PC-3 (cell line): ENCODE measurements around the gene NCCRP1. TPM values are rescaled to one million over a fixed set of nuclear protein-coding genes. Genes with fewer than 3 reads are reported as not detected.

Experiments
- ATAC-seq: fragments of 200-7000 bp; cut with Tn5 transposase; 2 replicates; pipeline ENCODE4 v1.9.1; 2020; ENCODE audit warnings: mild to moderate bottlenecking, moderate library complexity
- BruUV-seq: library from RNA; stranded (reverse); fragments of 400-500 nt; replicated peaks from 2 replicates; lab custom pipeline; 2021; lab: Mats Ljungman, UMichigan
- CTCF ChIA-PET: fragments of 300-600 bp; sonication (Branson Sonifier 250); formaldehyde crosslinking; loops from one replicate; lab custom pipeline; 2022; ENCODE audit warnings: antibody characterized with exemption; lab: Charles Lee
- POLR2A ChIA-PET: fragments of 300-600 bp; sonication (Branson Sonifier 250); formaldehyde crosslinking; loops from one replicate; lab custom pipeline; 2022; ENCODE audit warnings: antibody characterized with exemption; ENCODE audit not compliant: unreplicated experiment; lab: Charles Lee
- DNase-seq: peaks from one replicate; pipeline ENCODE4 v3.0.0-alpha.2; 2015
- H2AFZ ChIP-seq: fragments of 300-600 bp; sonication (generic); 2 replicates; pipeline ENCODE4 v1.6.0; 2016; ENCODE audit warnings: antibody characterized with exemption, low read length
- H3F3A ChIP-seq: fragments of 300-600 bp; sonication (generic); one replicate; pipeline ENCODE4 v1.6.0; 2017; ENCODE audit warnings: antibody characterized with exemption, low read length, control low read depth, mild to moderate bottlenecking; ENCODE audit not compliant: unreplicated experiment
- H3K27ac ChIP-seq: fragments of 300-600 bp; sonication (generic); 2 replicates; pipeline ENCODE4 v1.5.1; 2016; ENCODE audit warnings: mild to moderate bottlenecking, low read length
- H3K27me3 ChIP-seq: fragments of 300-600 bp; sonication (generic); 2 replicates; pipeline ENCODE4 v1.6.1; 2016; ENCODE audit warnings: low read length, mixed read lengths
- H3K36me3 ChIP-seq: fragments of 300-600 bp; sonication (generic); 2 replicates; pipeline ENCODE4 v1.6.1; 2016; ENCODE audit warnings: low read depth, mixed run types, low read length, mixed read lengths
- H3K4me1 ChIP-seq: fragments of 300-600 bp; sonication (generic); 2 replicates; pipeline ENCODE4 v1.5.1; 2016; ENCODE audit warnings: low read length; ENCODE audit not compliant: insufficient read depth
- H3K4me2 ChIP-seq: fragments of 300-600 bp; sonication (generic); 2 replicates; pipeline ENCODE4 v1.6.0; 2016; ENCODE audit warnings: low read length
- H3K4me3 ChIP-seq: fragments of 300-600 bp; sonication (generic); 2 replicates; pipeline ENCODE4 v1.5.1; 2016; ENCODE audit warnings: mild to moderate bottlenecking, low read length, mixed read lengths
- H3K79me2 ChIP-seq: fragments of 300-600 bp; sonication (generic); 2 replicates; pipeline ENCODE4 v1.6.1; 2017; ENCODE audit warnings: low read length, mixed read lengths
- H3K9ac ChIP-seq: fragments of 300-600 bp; sonication (generic); 2 replicates; pipeline ENCODE4 v1.6.0; 2016; ENCODE audit warnings: mild to moderate bottlenecking, low read length
- H3K9me2 ChIP-seq: fragments of 300-600 bp; sonication (generic); replicated peaks from 2 replicates; pipeline ENCODE4 v1.6.1; 2016; ENCODE audit warnings: mixed run types, low read length, mixed read lengths
- H3K9me3 ChIP-seq: fragments of 300-600 bp; sonication (generic); 2 replicates; pipeline ENCODE4 v1.6.1; 2016; ENCODE audit warnings: low read length, mixed read lengths
- H4K20me1 ChIP-seq: fragments of 300-600 bp; sonication (generic); 2 replicates; pipeline ENCODE4 v1.6.1; 2016; ENCODE audit warnings: low read length, mixed read lengths
- CTCF ChIP-seq: fragments of 300-600 bp; sonication (generic); conservative IDR thresholded peaks from 2 replicates; pipeline ENCODE4 v1.5.1; 2017; ENCODE audit warnings: antibody characterized with exemption, low read depth, mild to moderate bottlenecking, low read length
- EZH2 ChIP-seq: fragments of 300-600 bp; sonication (generic); IDR thresholded peaks from one replicate; pipeline ENCODE4 v1.6.1; 2017; ENCODE audit warnings: antibody characterized with exemption, mild to moderate bottlenecking, low read length; ENCODE audit not compliant: unreplicated experiment
- EZH2phosphoT487 ChIP-seq: fragments of 300-600 bp; sonication (generic); IDR thresholded peaks from 2 replicates; pipeline ENCODE4 v1.6.1; 2018; ENCODE audit warnings: mild to moderate bottlenecking, antibody characterized with exemption, low read length, borderline replicate concordance
- intact Hi-C: fragments of 100-400 bp; cut with micrococcal nuclease; formaldehyde crosslinking; loops from 2 replicates; pipeline ENCODE4 v1.9.0; 2023
- total RNA-seq: library from RNA; depleted of rRNA; stranded (reverse); fragments of >200 nt; gene quantifications from 2 replicates; pipeline ENCODE4 v1.2.3, GENCODE V29; 2014

NCCRP1 gene
- total RNA-seq, 1 experiment from 2014 or later: 2.2 TPM

- Histone ChIP-seq H3K4me2 (no peak overlapping the region), H3K27ac (no peak overlapping the region), H3K9ac (no peak overlapping the region), H3K4me3 (no peak overlapping the region), H3K27me3 (no peaks in the 10 kb centered on the region), H3K36me3 (no peaks in the 10 kb centered on the region), H2AFZ (no peak overlapping the region), H3K4me1 (no peaks in the 10 kb centered on the region), H3K79me2 (0 out of 2 replicates have a peak, but pooled peaks cover 3% of the 10 kb centered on the region), H4K20me1 (no peaks in the 10 kb centered on the region), H3K9me3 (no peaks in the 10 kb centered on the region), H3K9me2 (no peaks in the 10 kb centered on the region), H3F3A (no peaks in the 10 kb centered on the region)
- POLR2A ChIA-PET: no interaction called here
- ATAC-seq (no peak), DNase-seq (no peak)
- CTCF ChIA-PET: no interaction called here
- intact Hi-C loops: no loop called here
- no TSS peak for BruUV-seq
- no peak for TF ChIP-seq EZH2phosphoT487
- TF ChIP-seq EZH2: no peak
- TF ChIP-seq CTCF: no peak
Measured at GRCh38 chr19:39173502-39173991, 23.2 kb upstream of the NCCRP1 start.

GRCh38 chr19:39174142-39174541, 22.6 kb upstream of the NCCRP1 start:
- no peaks in the 10 kb centered on the region for H3K36me3 ChIP-seq
- H3F3A ChIP-seq: no peaks in the 10 kb centered on the region
- DNase-seq: no peak
- ChIA-PET CTCF (no interaction called here), POLR2A (no interaction called here)
- no peak overlapping the region for H3K4me3 ChIP-seq
- no peak overlapping the region for H2AFZ ChIP-seq
- H3K27ac ChIP-seq: no peak overlapping the region
- intact Hi-C loops: no loop called here
- no peaks in the 10 kb centered on the region for H3K9me2 ChIP-seq
- no peak for ATAC-seq
- no TSS peak for BruUV-seq
- H3K79me2 ChIP-seq: no peaks in the 10 kb centered on the region
- H3K9me3 ChIP-seq: no peaks in the 10 kb centered on the region
- H3K27me3 ChIP-seq: no peaks in the 10 kb centered on the region
- H3K4me2 ChIP-seq: no peak overlapping the region
- no peaks in the 10 kb centered on the region for H4K20me1 ChIP-seq
- H3K4me1 ChIP-seq: no peaks in the 10 kb centered on the region
- TF ChIP-seq EZH2 (no peak), CTCF (no peak), EZH2phosphoT487 (no peak)
- H3K9ac ChIP-seq: no peak overlapping the region

- TF ChIP-seq EZH2phosphoT487: no peak
- TF ChIP-seq CTCF: no peak
- no peak for TF ChIP-seq EZH2
- H3F3A ChIP-seq: no peaks in the 10 kb centered on the region
Measured at GRCh38 chr19:39174558-39175544, 21.9 kb upstream of the NCCRP1 start.

More at GRCh38 chr19:39174558-39175544, 21.9 kb upstream of the NCCRP1 start:
- H3K4me2 ChIP-seq: no peak overlapping the region
- intact Hi-C loops: no loop called here
- H3K9ac ChIP-seq: no peak overlapping the region
- no peaks in the 10 kb centered on the region for H3K79me2 ChIP-seq
- H3K9me2 ChIP-seq: no peaks in the 10 kb centered on the region
- CTCF ChIA-PET: no interaction called here
- ATAC-seq (no peak), DNase-seq (no peak)
- no peaks in the 10 kb centered on the region for H3K27me3 ChIP-seq
- H2AFZ ChIP-seq: no peak overlapping the region
- no peak overlapping the region for H3K4me3 ChIP-seq
- H3K4me1 ChIP-seq: no peaks in the 10 kb centered on the region
- no peaks in the 10 kb centered on the region for H3K36me3 ChIP-seq
- BruUV-seq: no TSS peak
- no peaks in the 10 kb centered on the region for H4K20me1 ChIP-seq
- no peak overlapping the region for H3K27ac ChIP-seq
- POLR2A ChIA-PET: no interaction called here
- no peaks in the 10 kb centered on the region for H3K9me3 ChIP-seq
